HG02970 (cell line): ENCODE measurements around the gene KLK14.

Experiments
- ATAC-seq: cut with Tn5 transposase; IDR thresholded peaks from one replicate; pipeline ENCODE4 v1.9.1; 2021; ENCODE audit warnings: mild to moderate bottlenecking, moderate library complexity, moderate number of reproducible peaks; ENCODE audit not compliant: unreplicated experiment, low FRiP score

KLK14 gene

DNA sequence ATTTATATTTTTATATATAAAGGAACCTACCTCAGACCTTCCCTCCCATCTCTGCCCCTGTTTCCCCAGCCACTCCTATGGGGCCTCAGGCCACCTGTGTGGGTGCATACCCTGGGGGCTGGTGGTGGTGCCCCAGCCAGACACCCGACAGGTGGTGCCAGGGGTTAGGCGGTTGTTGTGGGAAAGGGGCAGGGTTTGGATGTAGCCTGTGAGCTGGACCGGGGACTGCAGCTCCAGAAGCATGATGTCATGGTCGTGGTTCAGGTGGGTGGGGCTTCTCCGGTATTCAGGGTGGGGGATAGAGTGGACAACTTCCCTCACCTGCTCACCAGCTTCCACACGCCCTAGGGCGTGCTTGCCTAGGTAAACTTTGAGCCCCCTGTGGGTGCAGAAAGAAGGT is 23.0 kb downstream of the KLK14 start:
- ATAC-seq: no peak

- ATAC-seq: no peak
These were observed 26.8 kb downstream of the KLK14 start for GRCh38 chr19:51055866-51056265.

DNA sequence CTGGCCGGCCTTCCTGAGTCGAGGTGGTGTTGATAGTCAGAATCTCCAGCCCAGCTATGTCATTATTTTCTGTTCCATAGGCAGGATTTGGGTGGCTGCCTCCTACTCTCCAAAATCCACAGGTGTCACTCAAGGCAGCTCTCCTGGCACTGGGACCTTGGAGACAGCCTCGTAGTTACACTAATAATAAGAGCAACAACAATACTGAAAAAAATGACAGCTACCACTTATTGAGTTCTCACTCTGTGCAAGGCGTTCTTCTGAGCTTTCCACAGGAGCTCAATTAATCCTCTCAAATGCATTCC is 35.7 kb downstream of the KLK14 start:
- ATAC-seq: no peak

GRCh38 chr19:51044327-51044726 is 38.4 kb downstream of the KLK14 start:
- ATAC-seq: no peak

DNA sequence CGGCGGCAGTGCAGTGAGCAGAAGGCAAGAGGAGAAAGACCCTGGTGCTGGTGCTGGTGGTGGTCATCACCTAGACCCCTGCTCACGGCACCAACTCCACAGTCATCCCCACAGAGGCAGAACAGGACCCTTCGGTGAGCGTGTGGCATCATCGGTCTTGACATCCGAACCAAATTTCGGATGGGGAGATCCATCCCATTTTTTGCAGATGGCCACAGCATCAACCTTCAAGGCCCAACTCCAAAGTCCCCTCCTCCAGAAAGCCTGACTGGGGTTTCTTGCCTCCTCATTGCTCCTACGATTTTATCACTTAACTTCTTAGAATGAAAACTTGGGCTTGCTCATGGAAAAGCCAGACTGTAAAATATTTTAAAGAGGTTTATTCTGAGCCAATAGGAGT is 39.2 kb downstream of the KLK14 start:
- ATAC-seq: no peak

DNA sequence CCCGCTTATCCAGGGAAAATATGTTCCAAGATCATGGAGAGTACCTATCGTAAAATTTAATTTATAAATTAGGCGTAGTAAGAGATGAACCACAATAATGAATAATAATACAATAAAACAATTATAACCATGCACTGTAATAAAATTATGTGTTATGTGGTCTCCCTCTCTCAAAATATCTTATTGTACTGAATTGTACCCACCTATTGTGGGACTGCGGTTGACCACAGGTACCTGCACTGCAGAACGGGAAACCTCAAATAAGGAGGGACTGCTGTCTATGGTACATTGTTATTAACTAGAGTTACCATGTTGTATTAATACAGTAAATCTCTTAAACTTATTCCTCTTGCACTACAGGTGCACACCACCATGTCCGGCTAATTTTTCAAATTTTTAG is 42.5 kb downstream of the KLK14 start:
- no peak for ATAC-seq

GRCh38 chr19:51036519-51036918 is 46.2 kb downstream of the KLK14 start:
- ATAC-seq: no peak

DNA sequence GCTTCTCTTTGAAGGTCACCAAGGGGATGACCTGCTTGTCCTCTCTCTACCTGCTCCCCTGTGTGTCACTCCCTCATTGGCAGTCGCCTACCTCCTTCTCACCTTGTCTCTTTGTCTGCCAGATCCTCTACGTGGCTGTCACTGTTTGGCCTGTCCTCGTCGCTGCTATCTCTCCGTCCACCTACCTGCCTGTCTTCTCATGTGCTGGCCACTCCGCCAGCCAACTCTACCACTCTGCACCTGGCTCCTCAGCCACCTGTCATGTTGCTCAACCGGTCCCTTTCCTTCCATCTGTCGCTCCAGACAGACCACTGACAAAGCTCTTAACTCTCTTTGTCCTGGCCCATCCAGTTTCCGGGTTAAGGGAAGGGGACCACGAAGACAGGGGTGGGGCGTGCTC is 48.0 kb downstream of the KLK14 start, which contains the start of gene KLK12:
TSS of gene KLK12 (minus strand) at position 299 of the 400 bp plus-strand sequence. CDS start 381 bp downstream, outside the sequence.
- ATAC-seq: no peak

DNA sequence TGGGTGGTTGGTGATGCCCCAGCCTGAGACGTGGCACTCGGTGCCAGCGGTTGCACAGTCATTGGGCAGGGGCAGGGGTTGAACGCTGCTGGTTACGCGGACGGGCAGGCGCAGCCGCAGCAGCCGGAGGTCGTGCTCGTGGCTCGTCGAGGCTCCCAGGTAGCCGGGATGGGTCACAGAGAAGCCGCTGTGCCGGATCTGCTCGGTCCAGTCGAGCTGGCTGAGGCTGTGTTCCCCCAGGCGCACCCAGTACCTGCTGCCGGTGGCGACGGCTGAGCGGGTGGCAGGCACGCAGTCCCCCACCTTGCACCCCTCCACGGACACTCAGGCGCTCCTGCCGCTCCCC is 50.8 kb downstream of the KLK14 start:
- no peak for ATAC-seq

DNA sequence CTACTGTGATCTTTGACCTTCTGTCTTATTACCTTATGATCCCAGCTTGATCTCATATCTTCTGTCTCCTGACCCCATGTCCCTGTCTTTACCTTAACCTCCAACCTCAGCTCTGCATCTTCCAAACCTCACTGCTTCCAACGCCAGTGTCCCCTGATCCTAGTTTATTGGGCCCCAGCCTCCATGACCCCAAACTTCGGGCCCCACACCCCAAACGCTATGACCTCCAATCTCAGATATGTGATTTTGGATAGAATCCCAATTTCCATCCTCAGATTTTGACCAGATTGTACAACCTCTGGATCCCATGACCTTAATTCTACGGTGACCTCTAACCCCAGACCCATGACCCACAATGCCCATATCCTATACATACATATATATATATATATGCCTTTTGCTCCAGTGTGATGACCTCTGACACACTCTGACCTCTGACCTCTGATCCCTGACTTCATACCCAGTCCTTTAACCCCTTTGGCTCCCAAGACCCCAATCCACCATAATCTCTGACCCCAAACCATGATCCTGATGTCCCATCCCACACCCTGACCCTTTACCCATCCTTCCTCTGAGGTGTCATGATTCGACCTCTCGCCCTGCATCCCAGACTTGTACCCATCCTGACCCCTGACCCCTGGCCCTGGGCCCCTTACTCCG is 51.3 kb downstream of the KLK14 start:
- no peak for ATAC-seq

DNA sequence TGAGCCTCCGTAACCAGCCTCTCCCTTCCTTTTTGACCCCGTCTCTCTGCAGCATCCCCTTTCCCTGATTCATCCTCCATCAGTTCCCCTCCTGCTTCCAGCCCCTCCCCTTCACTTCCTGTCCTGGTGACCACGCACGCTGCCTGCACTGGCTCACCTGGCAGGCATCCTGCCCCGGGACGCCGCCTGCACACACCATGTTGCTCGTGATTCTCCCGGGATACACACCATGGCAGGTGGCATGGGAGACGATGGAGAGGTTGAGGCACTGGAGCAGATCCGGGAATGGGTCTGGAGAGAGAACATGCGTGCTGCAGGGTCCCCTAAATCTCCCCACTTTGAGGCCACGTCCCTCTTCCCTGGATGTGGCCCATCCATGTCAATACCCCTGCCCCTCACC is 52.1 kb downstream of the KLK14 start:
- ATAC-seq: no peak

DNA sequence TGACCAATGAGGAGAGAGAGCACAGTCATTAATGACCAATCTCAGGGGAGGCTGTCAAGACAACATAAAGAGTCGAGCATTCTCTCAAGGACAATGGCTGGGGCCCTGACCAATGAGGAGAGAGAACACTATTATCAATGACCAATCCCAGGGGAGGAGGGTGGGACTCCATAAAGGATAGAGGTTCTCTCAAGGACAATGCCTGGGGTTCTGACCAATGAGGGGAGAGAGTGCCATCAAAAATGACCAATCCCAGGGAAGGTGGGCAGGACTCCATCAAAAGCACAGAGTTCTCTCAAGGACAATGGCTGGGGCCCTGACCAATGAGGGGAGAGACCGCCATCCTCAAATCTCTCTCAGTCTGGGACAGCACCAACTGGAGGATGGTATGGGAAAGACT is 53.0 kb downstream of the KLK14 start:
- no peak for ATAC-seq
